ENCODE data around the gene GPR157. TPM values are rescaled to one million over a fixed set of nuclear protein-coding genes. Genes with fewer than 3 reads are reported as not detected.

The GPR157 gene
- total and polyA plus RNA-seq, 2 experiments from 2014 or later: 1.7 to 2.7 TPM

GRCh38 chr1:9101510-9102146, 27.3 kb downstream of the GPR157 start:
- Histone ChIP-seq H3K4me1 (ENCODE audit: insufficient read depth) (no peaks in the 10 kb centered on the region), H3K27me3 (replicated peaks; ENCODE audit: insufficient read depth) (no peaks in the 10 kb centered on the region), H3F3A (ENCODE audit: insufficient read depth) (no peaks in the 10 kb centered on the region), H3K9ac (no peak overlapping the region), H3K27ac (no peak overlapping the region), H3K9me2 (ENCODE audit: insufficient read depth) (no peaks in the 10 kb centered on the region), H3K36me3 (ENCODE audit: low read depth) (no peaks in the 10 kb centered on the region), H3K4me2 (ENCODE audit: unreplicated experiment) (no peak overlapping the region), H4K20me1 (ENCODE audit: insufficient read depth) (no peaks in the 10 kb centered on the region), H3K9me3 (ENCODE audit: low read depth) (no peaks in the 10 kb centered on the region), H2AFZ (no peak overlapping the region), H3K79me2 (ENCODE audit: insufficient read depth) (no peaks in the 10 kb centered on the region), H3K4me3 (no peak overlapping the region)
- in situ Hi-C loops (cut with MboI): loop anchor here (10.0 kb wide), 1 partner anchor 177 kb away; no protein-coding TSS in a partner anchor
- TF ChIP-seq EZH2phosphoT487 (IDR thresholded peaks at IDR 0.05; ENCODE audit: insufficient read depth, low read depth) (no peak), EZH2 (IDR thresholded peaks at IDR 0.05; ENCODE audit: insufficient read depth, poor library complexity, severe bottlenecking) (no peak)
- 36 to 37% methylated on average over 4 of the region's 4 CpGs for WGBS, 2 experiments (ENCODE audit: low coverage in 1 of 2, low lambda C conversion rate in 2 of 2, missing lambda C conversion rate in 2 of 2)
- DNase-seq: peak; percentile 81

GRCh38 chr1:9100471-9101043, 28.3 kb downstream of the GPR157 start:
- H3K9me3 ChIP-seq (ENCODE audit: low read depth): no peaks in the 10 kb centered on the region
- no peaks in the 10 kb centered on the region for H3K36me3 ChIP-seq (ENCODE audit: low read depth)
- H3K4me3 ChIP-seq: no peak overlapping the region
- WGBS, 2 experiments (ENCODE audit: low coverage in 1 of 2, low lambda C conversion rate in 2 of 2, missing lambda C conversion rate in 2 of 2): 84 to 86% methylated on average over 8 of the region's 8 CpGs
- no peaks in the 10 kb centered on the region for H3K79me2 ChIP-seq (ENCODE audit: insufficient read depth)
- no peaks in the 10 kb centered on the region for H3K9me2 ChIP-seq (ENCODE audit: insufficient read depth)
- H2AFZ ChIP-seq: no peak overlapping the region
- H4K20me1 ChIP-seq (ENCODE audit: insufficient read depth): no peaks in the 10 kb centered on the region
- no peaks in the 10 kb centered on the region for H3F3A ChIP-seq (ENCODE audit: insufficient read depth)
- no peaks in the 10 kb centered on the region for H3K27me3 ChIP-seq (replicated peaks; ENCODE audit: insufficient read depth)
- no peaks in the 10 kb centered on the region for H3K4me1 ChIP-seq (ENCODE audit: insufficient read depth)
- TF ChIP-seq EZH2phosphoT487 (IDR thresholded peaks at IDR 0.05; ENCODE audit: insufficient read depth, low read depth) (no peak), EZH2 (IDR thresholded peaks at IDR 0.05; ENCODE audit: insufficient read depth, poor library complexity, severe bottlenecking) (no peak)
- DNase-seq: peak; percentile 41
- H3K9ac ChIP-seq: no peak overlapping the region
- no peak overlapping the region for H3K27ac ChIP-seq
- in situ Hi-C loops (cut with MboI): loop anchor here (10.0 kb wide), 1 partner anchor 176 kb away; no protein-coding TSS in a partner anchor
- no peak overlapping the region for H3K4me2 ChIP-seq (ENCODE audit: unreplicated experiment)

DNA sequence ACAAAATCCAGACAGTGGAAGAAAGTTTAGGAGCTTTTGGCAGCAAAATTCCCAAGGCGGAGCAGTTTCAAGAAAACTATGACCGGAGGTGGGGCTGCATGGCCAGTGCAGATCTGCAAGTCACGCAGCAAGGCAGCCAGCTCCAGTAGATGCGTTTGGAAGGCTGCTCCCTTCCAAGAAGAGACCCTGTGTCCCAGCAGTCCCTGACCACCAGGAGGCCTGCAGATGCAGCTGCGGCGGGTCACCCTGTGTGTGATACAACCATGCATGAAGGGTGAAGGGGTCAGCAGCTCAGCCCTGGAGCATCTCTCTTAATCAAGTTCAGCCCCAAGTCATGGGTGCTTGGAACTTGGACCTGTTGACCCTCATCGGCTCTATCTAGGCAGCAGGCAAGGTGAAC, 29.3 kb downstream of the GPR157 start:
- in situ Hi-C loops (cut with MboI): no loop called here

DNA sequence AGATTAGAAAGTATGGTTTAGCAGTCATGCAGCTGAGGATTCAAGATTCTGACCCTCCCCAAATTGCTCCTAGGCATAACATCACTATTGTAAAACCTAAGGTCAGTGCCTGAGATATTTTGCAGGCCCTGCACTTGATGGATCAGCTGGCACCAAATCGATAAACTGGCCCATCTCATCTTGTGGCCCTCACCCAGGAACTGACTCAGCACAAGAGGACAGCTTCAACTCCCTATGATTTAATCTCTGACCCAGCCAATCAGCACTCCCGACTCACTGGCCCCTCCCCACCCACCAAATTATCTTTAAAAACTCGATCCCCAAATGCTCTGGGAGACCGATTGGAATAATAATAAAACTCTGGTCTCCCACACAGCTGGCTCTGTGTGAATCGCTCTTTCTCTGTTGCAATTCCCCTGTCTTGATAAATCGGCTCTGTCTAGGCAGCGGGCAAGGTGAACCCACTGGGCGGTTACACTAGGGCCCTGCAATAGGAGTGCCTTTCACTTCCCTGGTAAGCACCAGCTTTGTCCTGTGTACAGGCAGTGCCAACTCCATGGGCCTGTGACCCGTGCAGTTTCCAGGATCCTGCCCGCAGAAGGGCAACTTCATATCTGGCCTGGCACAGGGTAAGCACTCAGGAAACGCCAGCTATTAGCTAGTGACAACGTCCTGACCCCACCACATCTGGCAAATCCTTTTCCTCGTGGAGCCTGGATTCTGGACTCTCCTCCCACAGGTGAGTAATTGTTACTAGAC, 30.8 kb downstream of the GPR157 start:
- Histone ChIP-seq H3K27me3 (replicated peaks; ENCODE audit: insufficient read depth) (peaks cover 10% of the 10 kb centered on the region; the same call in 1 of the 2 replicates), H3K36me3 (ENCODE audit: low read depth) (no peaks in the 10 kb centered on the region), H3K4me3 (no peak overlapping the region), H4K20me1 (ENCODE audit: insufficient read depth) (no peaks in the 10 kb centered on the region), H3K9ac (no peak overlapping the region), H2AFZ (no peak overlapping the region), H3K79me2 (ENCODE audit: insufficient read depth) (no peaks in the 10 kb centered on the region), H3K9me3 (ENCODE audit: low read depth) (no peaks in the 10 kb centered on the region), H3F3A (ENCODE audit: insufficient read depth) (no peaks in the 10 kb centered on the region), H3K9me2 (ENCODE audit: insufficient read depth) (no peaks in the 10 kb centered on the region), H3K27ac (no peak overlapping the region), H3K4me1 (ENCODE audit: insufficient read depth) (no peaks in the 10 kb centered on the region), H3K4me2 (ENCODE audit: unreplicated experiment) (no peak overlapping the region)
- TF ChIP-seq EZH2 (IDR thresholded peaks at IDR 0.05; ENCODE audit: insufficient read depth, poor library complexity, severe bottlenecking) (no peak), EZH2phosphoT487 (IDR thresholded peaks at IDR 0.05; ENCODE audit: insufficient read depth, low read depth) (no peak)
- DNase-seq: no peak
- in situ Hi-C loops (cut with MboI): no loop called here
- WGBS, 2 experiments (ENCODE audit: low coverage in 1 of 2, low lambda C conversion rate in 2 of 2, missing lambda C conversion rate in 2 of 2): 82 to 84% methylated on average over 13 of the region's 13 CpGs

More for the DNA sequence above, 29.3 kb downstream of the GPR157 start:
- H3K79me2 ChIP-seq (ENCODE audit: insufficient read depth): no peaks in the 10 kb centered on the region
- H3K36me3 ChIP-seq (ENCODE audit: low read depth): no peaks in the 10 kb centered on the region
- H3K27me3 ChIP-seq (replicated peaks; ENCODE audit: insufficient read depth): no peaks in the 10 kb centered on the region
- no peak overlapping the region for H3K4me2 ChIP-seq (ENCODE audit: unreplicated experiment)
- no peaks in the 10 kb centered on the region for H3K9me2 ChIP-seq (ENCODE audit: insufficient read depth)
- 79 to 87% methylated on average over 7 of the region's 7 CpGs for WGBS, 2 experiments (ENCODE audit: low coverage in 1 of 2, low lambda C conversion rate in 2 of 2, missing lambda C conversion rate in 2 of 2)
- H3K9me3 ChIP-seq (ENCODE audit: low read depth): no peaks in the 10 kb centered on the region
- H3K9ac ChIP-seq: no peak overlapping the region
- H2AFZ ChIP-seq: no peak overlapping the region
- no peak for TF ChIP-seq EZH2phosphoT487 (IDR thresholded peaks at IDR 0.05; ENCODE audit: insufficient read depth, low read depth)
- no peak for TF ChIP-seq EZH2 (IDR thresholded peaks at IDR 0.05; ENCODE audit: insufficient read depth, poor library complexity, severe bottlenecking)
- no peaks in the 10 kb centered on the region for H3F3A ChIP-seq (ENCODE audit: insufficient read depth)
- DNase-seq: no peak
- H3K4me3 ChIP-seq: no peak overlapping the region
- no peak overlapping the region for H3K27ac ChIP-seq
- H3K4me1 ChIP-seq (ENCODE audit: insufficient read depth): no peaks in the 10 kb centered on the region
- no peaks in the 10 kb centered on the region for H4K20me1 ChIP-seq (ENCODE audit: insufficient read depth)
